OCI-LY1 (cell line): ENCODE measurements around the gene DEXI.

Experiments used
- CTCF ChIP-seq: fragments of 200-600 bp; sonication (generic), shearing (Covaris generic); IDR thresholded peaks from 2 replicates; pipeline ENCODE4 v1.5.1; 2017; ENCODE audit warnings: mild to moderate bottlenecking, antibody characterized with exemption, low read length, moderate library complexity, mixed read lengths
- EZH2 ChIP-seq: fragments of 200-600 bp; sonication (generic), shearing (Covaris generic); IDR thresholded peaks from 2 replicates; pipeline ENCODE4 v1.8.0; 2017; ENCODE audit warnings: borderline replicate concordance, mixed run types, mild to moderate bottlenecking, antibody characterized with exemption, low read length, moderate library complexity, mixed read lengths

- no peak for TF ChIP-seq EZH2
- TF ChIP-seq CTCF = no peak
Observed at GRCh38 chr16:10990378-10990777, 48.1 kb upstream of the DEXI start.
